KOPT-K1 (cell line): Measurements from ENCODE around the gene HLA-DQA2.
"Not testable (repeated sequence)": the region's sequence is repeated elsewhere in the genome, so short reads cannot be mapped to it uniquely, and the experiment has no call there.

Source experiments
- H3K27ac ChIP-seq: fragments of 200-600 bp; sonication (generic); 2 replicates; pipeline ENCODE4 v1.5.1; 2016; ENCODE audit warnings: antibody characterized with exemption, mild to moderate bottlenecking, low read depth, low read length; ENCODE audit not compliant: poor library complexity, severe bottlenecking
- H3K36me3 ChIP-seq: fragments of 200-600 bp; sonication (generic); 2 replicates; pipeline ENCODE4 v1.5.1; 2017; ENCODE audit warnings: antibody characterized with exemption, mild to moderate bottlenecking, low read length, moderate library complexity; ENCODE audit not compliant: insufficient read depth
- H3K9me3 ChIP-seq: fragments of 200-600 bp; sonication (generic); 2 replicates; pipeline ENCODE4 v1.5.1; 2017; ENCODE audit warnings: antibody characterized with exemption, low read length, mild to moderate bottlenecking; ENCODE audit not compliant: insufficient read depth, poor library complexity, severe bottlenecking

Gene HLA-DQA2

DNA sequence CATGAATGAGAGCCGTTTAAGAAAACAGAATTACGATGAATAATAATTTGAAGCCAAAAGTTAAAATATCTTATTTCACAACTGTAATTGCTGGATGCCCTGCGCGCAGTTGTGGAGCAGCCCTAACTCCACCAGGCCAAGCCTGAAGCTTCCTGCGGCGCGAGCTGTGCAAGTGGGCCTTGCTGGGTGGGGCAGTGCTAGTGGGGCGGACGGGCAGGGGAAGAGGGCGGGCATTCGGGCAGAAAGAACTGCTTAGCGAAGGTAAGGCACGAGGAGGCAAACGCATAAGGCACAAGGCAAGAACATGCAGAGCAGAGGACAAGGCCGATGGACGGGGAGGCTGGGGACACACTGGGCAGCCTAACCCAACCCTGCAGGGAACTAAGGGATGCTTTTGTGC lies 19.9 kb downstream of the HLA-DQA2 start:
- Histone ChIP-seq H3K27ac (no peak overlapping the region), H3K9me3 (no peaks in the 10 kb centered on the region)

DNA sequence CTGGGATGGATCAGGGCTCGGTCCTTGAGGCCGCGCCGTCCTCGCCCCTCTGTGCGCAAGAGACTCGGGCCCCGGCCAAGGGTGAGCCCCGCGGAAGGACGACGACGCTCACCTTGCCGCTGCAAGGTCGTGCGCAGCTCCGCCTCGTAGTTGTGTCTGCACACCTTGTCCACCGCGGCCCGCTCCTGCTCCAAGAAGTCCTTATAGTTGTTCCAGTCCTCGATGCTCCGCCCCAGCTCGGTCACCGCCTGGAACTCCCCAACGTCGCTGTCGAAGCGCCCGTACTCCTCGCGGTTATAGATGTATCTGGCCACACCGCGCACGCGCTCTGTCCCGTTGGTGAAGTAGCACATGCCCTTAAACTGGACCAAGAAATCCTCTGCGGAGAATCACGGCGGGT lies 20.4 kb downstream of the HLA-DQA2 start:
- no peaks in the 10 kb centered on the region for H3K36me3 ChIP-seq
- H3K9me3 ChIP-seq: no peaks in the 10 kb centered on the region
- H3K27ac ChIP-seq: no peak overlapping the region

More for the DNA sequence above, 19.9 kb downstream of the HLA-DQA2 start:
- no peaks in the 10 kb centered on the region for H3K36me3 ChIP-seq

DNA sequence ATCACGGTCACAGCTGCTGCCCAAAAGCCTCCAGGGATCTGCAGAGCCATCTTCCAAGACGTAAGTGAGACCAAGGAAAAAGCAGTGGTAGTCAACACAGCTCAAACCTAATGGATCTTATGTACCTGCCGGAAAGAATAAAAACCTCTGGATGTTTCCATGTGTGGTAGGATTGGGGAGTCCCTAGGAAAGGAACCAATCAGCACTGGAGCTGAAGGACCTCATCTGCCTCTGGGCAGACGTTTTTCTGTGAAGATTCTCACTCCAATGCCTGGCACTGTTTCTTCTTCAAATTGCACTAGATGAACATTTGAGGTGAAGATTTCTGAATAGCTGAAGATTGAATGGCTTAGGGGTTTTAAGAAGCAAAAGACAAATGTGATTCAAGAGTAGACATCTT lies 22.2 kb downstream of the HLA-DQA2 start, which contains the start of gene HLA-DQB2:
HLA-DQB2 (minus strand) TSS at position 112 of the 400 bp plus-strand sequence; CDS start at position 50, 62 bp downstream.
- Histone ChIP-seq H3K9me3 (no peaks in the 10 kb centered on the region), H3K27ac (no peak within 1 kb of the TSS), H3K36me3 (no peaks in the 10 kb centered on the region)

DNA sequence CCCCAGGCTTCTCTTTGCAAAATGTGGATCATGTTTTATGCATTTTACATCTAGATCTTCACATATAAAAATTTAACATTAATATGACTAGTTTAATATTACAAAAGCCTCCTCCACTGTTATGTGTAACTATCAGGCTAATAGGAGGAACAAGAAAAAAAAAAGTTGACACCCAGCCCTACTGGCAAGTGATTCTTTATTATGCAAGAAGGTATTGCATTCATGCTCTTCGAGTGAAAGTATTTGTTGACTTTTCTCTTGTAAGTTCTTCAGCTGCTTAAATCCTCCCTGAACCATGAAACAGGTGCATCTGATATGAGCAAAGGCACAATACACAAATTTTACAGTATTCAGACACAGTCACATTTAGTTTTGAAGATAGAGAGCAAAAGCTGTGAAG lies 22.9 kb downstream of the HLA-DQA2 start:
- H3K9me3 ChIP-seq: no peaks in the 10 kb centered on the region
- H3K36me3 ChIP-seq: no peaks in the 10 kb centered on the region
- no peak overlapping the region for H3K27ac ChIP-seq

DNA sequence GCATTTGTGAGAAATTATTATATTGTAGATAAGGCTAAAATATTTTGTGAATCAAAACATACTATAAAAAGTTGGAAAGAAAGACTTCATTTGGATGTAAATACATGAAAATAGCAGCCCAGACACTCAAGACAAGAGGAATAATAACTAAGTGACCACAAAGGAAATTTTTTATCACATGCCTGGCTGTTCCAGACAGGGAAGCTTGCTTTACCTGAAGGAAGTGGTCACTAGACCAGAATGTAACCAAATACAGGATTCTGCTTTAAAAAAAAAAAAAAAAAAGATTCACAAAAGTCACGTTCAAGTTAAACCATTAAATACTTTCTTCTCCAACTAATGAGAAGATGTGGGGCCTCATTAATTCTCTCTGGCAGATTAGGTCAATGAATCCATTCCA lies 31.5 kb downstream of the HLA-DQA2 start:
- H3K27ac ChIP-seq: no peak overlapping the region
- H3K9me3 ChIP-seq: no peaks in the 10 kb centered on the region
- H3K36me3 ChIP-seq: no peaks in the 10 kb centered on the region

DNA sequence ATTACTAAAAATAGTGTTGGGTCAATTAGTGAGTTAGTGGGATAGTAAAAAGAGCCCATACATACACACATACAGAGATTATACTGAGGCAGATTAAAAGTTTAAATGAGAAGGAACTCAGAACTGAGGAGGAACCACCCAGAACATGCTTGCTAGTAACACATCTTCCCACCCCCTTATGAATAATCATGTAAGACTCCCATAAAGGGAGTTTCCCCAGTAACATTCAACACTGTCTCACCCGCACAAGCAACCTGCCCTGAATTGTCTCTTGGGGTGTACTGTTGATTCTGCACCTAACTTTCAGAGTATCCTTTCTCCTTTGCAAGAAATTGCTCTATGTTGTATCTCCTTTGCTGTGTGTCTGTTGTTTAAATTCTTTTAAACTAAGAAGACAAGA lies 33.2 kb downstream of the HLA-DQA2 start:
- no peaks in the 10 kb centered on the region for H3K36me3 ChIP-seq
- no peak overlapping the region for H3K27ac ChIP-seq
- H3K9me3 ChIP-seq: no peaks in the 10 kb centered on the region

DNA sequence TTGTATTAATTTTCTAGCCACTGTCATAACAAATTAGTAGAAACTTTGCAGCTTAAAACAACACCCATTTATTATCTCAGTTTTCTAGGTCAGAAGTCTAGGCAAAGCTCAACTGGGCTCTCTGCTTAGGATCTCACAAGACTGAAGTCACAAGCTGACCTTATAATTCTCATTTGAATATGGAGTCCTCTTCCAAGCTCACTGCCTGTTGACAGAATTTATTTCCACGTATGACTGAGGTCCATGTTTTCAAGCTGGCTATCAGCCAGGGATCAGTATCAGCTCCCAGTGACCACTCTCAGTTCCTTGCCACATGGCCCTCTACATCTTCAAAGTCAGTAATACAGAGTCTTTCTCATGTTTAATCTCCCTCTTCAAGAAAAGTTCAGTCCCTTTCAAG lies 33.9 kb downstream of the HLA-DQA2 start:
- no peak overlapping the region for H3K27ac ChIP-seq
- H3K36me3 ChIP-seq: no peaks in the 10 kb centered on the region
- H3K9me3 ChIP-seq: no peaks in the 10 kb centered on the region

DNA sequence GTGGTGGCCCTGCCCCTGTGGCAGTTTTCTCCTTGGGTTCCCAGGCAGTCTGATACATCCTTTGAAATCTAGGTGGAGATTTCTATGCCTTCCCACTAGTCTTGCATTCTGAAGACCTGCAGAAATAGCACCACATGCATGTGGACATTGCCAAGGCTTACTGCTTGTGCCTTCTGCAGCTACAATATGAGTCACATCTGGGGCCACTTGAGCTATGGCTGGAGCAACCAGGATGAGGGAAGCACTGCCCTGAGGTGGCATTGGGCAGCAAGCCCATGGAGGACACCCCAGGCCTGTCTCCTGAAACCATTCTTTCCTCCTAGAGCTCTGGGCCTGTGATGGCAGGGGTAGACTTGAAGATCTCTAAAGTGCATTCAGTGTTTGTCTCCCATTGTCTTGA lies 37.8 kb downstream of the HLA-DQA2 start:
- H3K27ac ChIP-seq: no peak overlapping the region
- peaks cover 5% of the 10 kb centered on the region for H3K9me3 ChIP-seq
- H3K36me3 ChIP-seq: no peaks in the 10 kb centered on the region

DNA sequence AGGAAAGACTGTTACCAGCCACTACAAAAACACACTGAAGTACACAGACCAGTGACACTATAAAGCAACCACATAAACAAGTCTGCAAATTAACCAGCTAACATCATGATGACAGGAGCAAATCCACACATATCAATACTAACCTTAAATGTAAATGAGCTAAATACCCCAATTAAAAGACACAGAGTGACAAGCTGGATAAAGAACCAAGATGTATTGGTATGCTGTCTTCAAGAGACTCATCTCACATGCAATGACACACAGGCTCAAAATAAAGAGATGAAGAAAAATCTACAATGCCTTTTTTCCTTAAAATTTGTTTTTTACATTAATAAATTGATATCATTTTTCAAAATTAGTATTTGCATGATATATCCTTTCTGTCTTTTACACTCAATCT lies 41.7 kb downstream of the HLA-DQA2 start:
- H3K27ac ChIP-seq, H3K36me3 ChIP-seq, H3K9me3 ChIP-seq: not testable (repeated sequence)

DNA sequence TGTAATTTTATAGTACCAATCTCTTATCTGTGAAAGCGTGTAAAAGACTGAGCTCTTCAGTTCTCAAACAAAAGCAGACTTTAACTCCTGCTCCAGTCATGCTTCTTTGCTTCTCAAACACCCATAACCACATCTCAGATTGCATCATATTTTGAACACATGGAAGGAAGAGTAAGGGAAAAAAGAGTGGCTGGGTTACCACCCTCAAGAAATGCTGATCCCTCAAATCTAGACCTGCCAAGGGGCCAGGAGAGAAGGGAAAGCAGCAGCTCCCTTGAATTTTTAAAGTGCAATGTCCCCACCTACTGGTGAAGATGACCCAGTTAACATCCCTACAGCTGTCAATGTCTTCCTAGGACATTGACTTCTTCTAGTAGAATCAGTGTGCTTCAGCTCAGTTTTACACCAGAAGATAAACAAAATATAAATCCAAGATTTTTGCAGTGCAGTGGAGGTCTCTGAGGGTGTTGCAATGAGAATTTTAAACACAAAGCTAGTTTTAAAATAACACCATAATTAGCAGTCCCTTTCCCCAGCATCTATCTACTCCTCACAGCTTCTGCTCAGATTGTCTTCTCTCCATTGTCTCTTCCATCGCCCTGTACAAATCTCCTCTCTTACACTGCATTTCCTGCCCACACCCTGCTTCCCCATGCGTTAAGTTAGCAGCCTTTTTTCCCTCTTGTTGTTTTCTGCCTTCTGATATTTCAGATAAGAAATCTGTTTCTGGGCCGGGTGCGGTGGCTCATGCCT lies 44.8 kb downstream of the HLA-DQA2 start:
- H3K27ac ChIP-seq: no peak overlapping the region
- H3K9me3 ChIP-seq: peaks cover 5% of the 10 kb centered on the region
- H3K36me3 ChIP-seq: no peaks in the 10 kb centered on the region

DNA sequence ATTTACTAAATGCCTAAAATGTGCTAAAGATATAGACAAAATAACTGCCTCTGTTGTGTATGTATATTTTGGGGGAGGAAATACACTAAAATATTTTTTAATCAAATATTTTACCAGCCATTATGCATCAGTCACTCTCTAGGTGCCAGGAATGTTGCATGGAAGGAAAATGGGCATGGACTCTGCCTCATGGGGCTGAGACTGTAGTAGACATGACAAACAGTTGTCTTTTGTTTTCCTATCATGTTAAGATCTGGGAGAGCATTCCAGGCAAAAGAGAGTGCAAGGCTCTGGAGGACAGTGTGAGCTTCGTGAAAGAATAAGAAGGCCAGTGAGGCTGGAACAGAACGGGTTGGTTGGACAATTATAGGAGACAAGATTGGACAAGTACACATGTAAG lies 49.1 kb downstream of the HLA-DQA2 start:
- Histone ChIP-seq H3K27ac (no peak overlapping the region), H3K9me3 (no peaks in the 10 kb centered on the region), H3K36me3 (no peaks in the 10 kb centered on the region)

DNA sequence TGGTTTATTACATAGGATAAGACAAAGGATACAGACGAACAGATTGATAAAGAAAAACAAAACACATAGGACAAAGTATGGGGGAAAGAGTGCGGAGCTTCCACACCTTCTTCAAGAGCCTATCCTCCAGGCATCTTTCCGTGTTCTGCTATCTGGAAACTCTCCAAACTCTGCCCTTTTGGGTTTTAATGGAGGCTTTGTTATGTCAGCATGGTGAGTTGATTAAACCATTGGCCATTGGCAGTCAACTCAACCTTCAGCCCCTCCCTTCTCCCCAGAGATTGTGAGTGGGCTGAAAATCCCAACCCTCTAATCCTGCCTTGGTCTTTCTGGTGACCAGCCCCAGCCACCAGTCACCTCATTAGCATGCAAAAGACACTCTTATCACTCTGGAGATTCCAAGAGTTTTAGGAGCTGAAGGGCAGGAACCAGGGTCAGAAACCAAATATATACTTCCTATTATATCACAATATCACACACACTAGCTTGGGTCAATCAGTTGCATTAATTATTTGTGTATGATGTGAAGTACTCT lies 51.8 kb downstream of the HLA-DQA2 start:
- Histone ChIP-seq H3K36me3 (no peaks in the 10 kb centered on the region), H3K27ac (no peak overlapping the region), H3K9me3 (no peaks in the 10 kb centered on the region)

DNA sequence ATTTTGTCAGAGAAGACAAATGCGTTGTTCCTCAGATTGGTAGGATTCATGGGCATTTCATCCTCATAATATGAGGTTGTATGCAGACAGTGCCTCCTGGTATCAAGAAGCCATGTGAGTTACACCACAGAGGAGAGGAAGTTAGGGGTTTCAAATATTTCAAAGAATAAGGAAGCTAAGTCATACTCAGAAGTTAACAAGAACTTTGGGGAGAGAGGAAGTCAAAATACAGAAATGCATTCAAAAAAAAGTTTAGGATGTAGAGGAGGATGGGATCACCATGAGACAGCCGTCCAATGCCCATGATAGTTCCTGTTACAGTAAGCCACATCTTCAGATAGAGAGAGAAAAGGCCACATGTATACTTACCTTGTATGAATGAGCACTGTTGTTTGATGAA lies 53.3 kb downstream of the HLA-DQA2 start:
- H3K9me3 ChIP-seq: no peaks in the 10 kb centered on the region
- no peak overlapping the region for H3K27ac ChIP-seq
- H3K36me3 ChIP-seq: no peaks in the 10 kb centered on the region
